Left lobe of liver (tissue), 2 donors: ENCODE measurements around the gene GTF3C1. TPM values are rescaled to one million over a fixed set of nuclear protein-coding genes. Genes with fewer than 3 reads are reported as not detected.
A peak's percentile ranks its signal among the peaks of the same experiment; 100 is the strongest.
"Not testable (repeated sequence)": the region's sequence is repeated elsewhere in the genome, so short reads cannot be mapped to it uniquely, and the experiment has no call there.

ENCODE experiments used
- ATAC-seq: fragments of 200-7000 bp; cut with Tn5 transposase; one replicate; pipeline ENCODE4 v1.9.1; 2020; ENCODE audit warnings: mild to moderate bottlenecking, moderate library complexity
- DNase-seq: peaks from one replicate; pipeline ENCODE4 v3.0.0-alpha.2; 2020; ENCODE audit warnings: low spot score
- total RNA-seq: library from RNA; stranded (reverse); gene quantifications from one replicate; pipeline ENCODE4 v1.2.1, GENCODE V29; 2021
- donor health status: DM: no; HTN: no; CAD: no; lungs with moderate emphysema.
- donor health status: DM: no; HTN: yes; CAD: no.

Gene GTF3C1
- total RNA-seq, 1 donor from 2014 or later = 34.2 TPM

GRCh38 chr16:27570986-27571385, 21.3 kb upstream of the GTF3C1 start:
- not testable (repeated sequence) for DNase-seq, ATAC-seq

DNA sequence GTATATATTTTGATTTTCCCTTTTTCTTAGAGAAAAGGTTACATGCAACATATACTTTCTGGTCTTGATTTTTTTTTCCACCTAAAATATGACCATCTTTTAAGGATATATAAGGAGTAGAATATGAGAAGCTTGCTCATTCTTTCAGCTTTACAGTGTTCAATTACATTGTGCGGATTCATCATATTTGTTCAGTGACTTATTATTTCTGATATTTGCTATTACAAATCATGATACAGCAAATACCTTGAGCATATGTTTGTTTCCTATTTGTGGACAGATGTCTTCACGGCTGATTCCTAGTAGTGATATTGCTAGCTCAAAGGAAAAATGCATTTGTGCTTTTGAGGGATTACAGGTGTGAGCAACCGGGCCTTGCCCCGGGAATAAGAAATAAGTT, 18.4 kb upstream of the GTF3C1 start:
- DNase-seq = no peak
- no peak for ATAC-seq

GRCh38 chr16:27566417-27566816, 16.7 kb upstream of the GTF3C1 start:
- DNase-seq (no peak), ATAC-seq (no peak)

DNA sequence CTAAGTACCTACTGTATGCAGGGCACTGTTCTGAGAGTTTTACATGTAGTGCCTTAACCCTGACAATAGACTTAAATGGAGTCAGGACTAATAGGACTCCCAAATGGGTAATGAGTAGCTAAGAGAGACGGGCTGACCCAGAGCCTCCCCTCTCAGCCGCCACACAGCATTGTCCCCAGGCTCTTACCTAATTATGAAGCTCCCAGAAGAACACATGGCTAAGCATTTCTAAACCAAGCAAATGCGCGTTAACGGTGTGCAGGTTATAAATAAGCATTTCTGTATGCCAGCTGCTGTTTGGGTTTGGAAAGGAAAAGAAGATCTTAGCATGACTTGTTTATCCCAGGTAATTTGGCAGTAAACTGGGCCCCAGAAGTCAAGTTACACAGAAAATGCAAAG, 14.5 kb upstream of the GTF3C1 start:
- DNase-seq = no peak
- no peak for ATAC-seq

DNA sequence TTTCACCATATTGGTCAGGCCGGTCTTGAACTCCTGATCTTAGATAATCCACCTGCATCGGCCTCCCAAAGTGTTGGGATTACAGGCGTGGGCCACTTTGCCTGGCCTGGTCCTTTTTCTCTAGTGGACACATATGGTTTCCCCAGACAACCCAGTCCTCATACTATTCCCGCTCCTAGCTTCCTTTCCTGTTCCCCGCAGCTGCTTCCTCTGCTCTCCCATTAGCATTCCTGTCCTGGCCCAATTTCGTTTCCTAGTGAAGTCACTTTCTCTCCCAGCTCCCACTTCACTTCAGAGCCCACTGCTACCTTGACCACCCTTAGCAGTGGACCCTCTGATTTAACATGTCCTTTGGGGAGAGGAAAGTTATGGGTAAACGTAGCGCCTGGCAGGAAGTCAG, 11.5 kb upstream of the GTF3C1 start:
- no peak for DNase-seq
- ATAC-seq = no peak

- DNase-seq (no peak), ATAC-seq (no peak)
Observed at GRCh38 chr16:27558932-27559331, 9.2 kb upstream of the GTF3C1 start.

GRCh38 chr16:27558434-27558833, 8.7 kb upstream of the GTF3C1 start:
- no peak for DNase-seq
- ATAC-seq = no peak

GRCh38 chr16:27556471-27556870, 6.8 kb upstream of the GTF3C1 start:
- DNase-seq = no peak

GRCh38 chr16:27551036-27551435, 1.3 kb upstream of the GTF3C1 start:
- ATAC-seq = no peak
- no peak for DNase-seq

More at GRCh38 chr16:27556471-27556870, 6.8 kb upstream of the GTF3C1 start:
- no peak for ATAC-seq

DNA sequence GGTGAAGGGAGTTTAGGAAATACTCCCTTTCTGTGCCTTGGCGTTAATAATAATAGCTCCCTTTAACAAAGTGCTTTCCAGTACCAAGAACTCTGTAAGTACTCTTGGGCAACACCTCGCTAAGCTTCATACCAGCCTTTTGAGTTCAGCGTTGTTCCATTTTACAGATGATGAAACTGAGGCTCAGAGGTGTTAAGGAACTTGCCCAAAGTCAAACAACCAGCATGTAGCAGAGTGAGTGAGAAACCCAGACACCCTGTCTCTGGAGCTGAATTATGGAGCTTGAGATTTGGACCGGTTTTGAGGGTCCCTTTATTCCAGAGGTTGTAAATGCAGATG, 838 bp upstream of the GTF3C1 start:
- ATAC-seq = no peak
- DNase-seq = no peak

DNA sequence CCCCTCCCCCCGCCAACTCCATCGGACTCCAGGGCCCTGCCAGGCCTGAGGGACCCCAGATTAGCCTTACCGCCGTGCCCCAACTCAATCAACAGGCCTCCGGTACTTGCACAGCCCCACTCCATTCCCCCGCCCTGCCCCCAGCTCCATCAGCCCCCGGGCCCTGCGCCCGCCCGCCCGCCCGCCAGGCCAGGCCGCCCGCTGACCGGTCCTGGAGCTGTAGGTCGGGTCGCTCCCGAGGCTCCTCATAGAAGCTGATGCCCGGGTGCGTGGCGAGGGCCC, 308 bp downstream of the GTF3C1 start:
- DNase-seq (no peak), ATAC-seq (peak; percentile 71)

DNA sequence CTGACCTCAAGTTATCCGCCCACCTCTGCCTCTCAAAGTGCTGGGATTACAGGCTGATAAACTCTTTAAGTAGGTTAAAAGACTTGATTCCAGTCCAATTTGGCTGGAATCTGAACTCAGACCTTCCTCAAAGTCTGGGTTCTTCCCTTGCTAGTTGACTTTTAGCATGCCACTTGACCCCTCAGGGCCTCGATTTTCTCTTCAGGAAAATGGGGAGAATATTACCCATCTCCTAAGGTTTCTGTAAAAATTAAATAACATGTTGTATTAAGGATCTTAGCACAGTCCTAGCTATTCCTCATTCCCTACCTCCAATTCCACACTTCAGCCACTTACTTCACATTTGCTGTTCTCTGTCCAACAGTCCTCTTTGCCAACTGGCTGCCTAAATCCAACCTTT, 1.9 kb downstream of the GTF3C1 start:
- no peak for ATAC-seq
- DNase-seq = no peak

DNA sequence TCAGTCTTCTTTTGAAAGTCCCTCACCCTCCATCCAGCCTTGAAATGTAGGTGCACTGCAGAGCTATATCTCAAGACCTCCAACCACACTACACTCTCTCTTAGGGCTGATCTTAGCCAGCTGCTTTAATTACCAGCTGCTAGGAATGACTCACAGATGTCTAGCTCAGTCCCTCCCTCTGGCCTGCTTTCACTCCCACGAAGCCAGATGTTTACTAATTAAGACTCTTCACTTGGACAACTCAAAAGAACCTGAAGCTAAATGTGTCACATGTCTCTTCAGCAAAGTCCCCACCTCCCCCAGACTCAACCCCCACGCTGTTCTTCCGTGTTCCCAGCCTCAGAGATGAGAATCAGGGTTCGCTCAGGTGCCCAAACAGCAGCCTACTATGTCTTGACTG, 2.6 kb downstream of the GTF3C1 start:
- ATAC-seq (no peak), DNase-seq (no peak)

- DNase-seq (no peak), ATAC-seq (no peak)
Observed at GRCh38 chr16:27544671-27545070, 5.0 kb downstream of the GTF3C1 start.

DNA sequence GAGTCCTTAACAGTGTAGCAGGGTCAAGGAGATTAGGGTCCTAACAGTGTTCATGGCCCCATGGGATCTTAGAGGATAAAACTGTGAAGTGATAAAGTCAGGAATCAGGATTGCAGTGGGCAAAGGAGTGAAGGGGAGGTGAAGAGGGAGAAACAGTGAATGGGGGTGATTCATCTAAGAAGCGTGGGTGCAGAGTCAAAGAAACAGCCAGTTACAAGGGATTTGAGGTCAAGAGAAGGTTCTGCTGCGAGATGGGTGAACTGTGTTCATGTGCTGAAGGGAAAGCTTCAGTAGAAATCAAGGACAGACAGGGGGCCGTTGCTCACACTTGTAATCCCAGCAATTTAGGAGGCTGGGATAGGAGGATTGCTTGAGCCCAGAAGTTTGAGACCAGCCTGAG, 5.9 kb downstream of the GTF3C1 start:
- no peak for ATAC-seq

DNA sequence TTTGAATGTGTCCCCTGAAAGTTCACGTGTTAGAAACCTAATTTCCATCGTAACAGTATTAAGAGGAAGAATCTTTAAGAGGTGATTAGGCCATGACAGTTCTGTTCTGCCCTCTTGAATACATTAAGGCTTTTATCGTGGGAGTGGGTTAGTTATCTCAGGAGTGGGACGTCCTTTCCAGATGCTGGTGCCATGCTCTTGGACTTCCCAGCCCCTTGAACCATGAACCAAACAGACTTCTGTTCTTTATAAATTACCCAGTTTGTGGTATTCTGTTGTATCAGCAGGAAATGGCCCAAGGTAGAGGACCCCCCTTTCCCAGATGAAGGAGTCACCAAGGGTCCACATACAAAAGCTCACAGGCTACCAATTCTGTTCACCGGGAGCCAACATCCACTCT, 10.1 kb downstream of the GTF3C1 start:
- no peak for ATAC-seq

More for the DNA sequence above, 5.9 kb downstream of the GTF3C1 start:
- DNase-seq = no peak

DNA sequence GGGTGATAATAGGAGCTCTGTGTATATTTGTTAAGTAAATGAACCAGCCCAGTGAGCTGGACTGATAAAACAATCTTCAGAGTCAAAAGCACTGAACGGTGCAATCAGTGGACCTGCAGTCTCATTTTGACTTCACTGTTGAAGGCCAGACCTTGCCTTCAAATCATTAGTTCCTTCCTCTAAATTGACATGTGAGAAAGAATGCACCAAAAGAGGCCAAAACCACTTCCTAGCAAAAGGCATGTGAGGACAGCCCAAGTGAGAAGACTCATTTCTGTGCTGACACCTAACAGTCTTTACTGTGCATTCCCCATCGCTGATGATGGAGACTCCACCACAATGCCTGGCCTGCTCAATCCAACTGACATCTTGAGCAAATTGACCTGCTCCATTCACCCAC, 10.6 kb downstream of the GTF3C1 start:
- ATAC-seq (no peak), DNase-seq (no peak)

More for the DNA sequence above, 10.1 kb downstream of the GTF3C1 start:
- no peak for DNase-seq

- DNase-seq (no peak), ATAC-seq (peak; percentile 70)
Observed at GRCh38 chr16:27538528-27538927, 11.2 kb downstream of the GTF3C1 start.

DNA sequence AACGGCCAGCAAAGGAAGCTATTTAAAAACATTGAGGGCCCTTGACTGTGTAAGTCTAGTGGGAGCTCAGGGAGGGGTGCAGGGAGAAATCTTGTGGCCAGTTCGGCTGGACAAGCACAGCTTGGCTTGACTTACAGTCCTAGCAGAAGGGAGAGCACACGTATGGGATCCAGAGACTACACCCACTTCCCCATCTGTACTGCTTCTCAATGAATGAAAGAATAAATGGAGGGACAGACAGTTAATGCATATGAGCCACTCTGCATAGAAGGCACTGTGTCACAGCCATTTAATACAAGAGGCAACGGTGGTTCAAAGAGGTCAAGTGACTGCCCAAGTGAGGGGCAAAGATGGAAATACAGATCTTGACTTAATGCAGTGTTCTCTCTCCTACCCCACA, 15.5 kb downstream of the GTF3C1 start:
- DNase-seq = no peak
- ATAC-seq = no peak

GRCh38 chr16:27531826-27532800, 17.6 kb downstream of the GTF3C1 start:
- ATAC-seq (no peak), DNase-seq (no peak)

DNA sequence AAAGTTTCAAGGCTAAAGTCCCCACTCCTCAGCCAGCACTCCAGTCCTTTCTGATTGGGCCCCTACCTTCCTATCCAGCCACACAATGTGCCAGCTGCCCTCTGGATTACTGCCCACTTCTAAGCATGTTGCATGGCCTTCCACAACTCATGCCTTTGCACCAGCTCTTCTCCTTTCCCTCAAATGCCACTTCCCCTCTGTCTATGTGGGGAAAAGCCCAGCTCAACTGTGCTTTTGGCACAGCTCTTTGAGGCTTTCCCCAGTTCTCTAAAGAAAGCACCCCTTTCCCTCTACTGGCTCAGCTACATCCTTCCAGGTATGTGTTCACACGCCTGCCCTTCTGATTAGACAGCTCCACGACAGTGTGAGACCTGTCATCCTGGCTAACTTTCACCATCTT, 18.5 kb downstream of the GTF3C1 start:
- DNase-seq (no peak), ATAC-seq (no peak)

- DNase-seq (no peak), ATAC-seq (no peak)
Observed at GRCh38 chr16:27529962-27530361, 19.8 kb downstream of the GTF3C1 start.

- no peak for ATAC-seq
- DNase-seq = no peak
Observed at GRCh38 chr16:27528294-27528693, 21.4 kb downstream of the GTF3C1 start.
